SKM-1 (cell line): ENCODE measurements around the gene TTC4.

ENCODE experiments used
- DNase-seq: peaks from one replicate; lab custom pipeline; 2025; ENCODE audit not compliant: unreplicated experiment; lab: John Stamatoyannopoulos, UW

The TTC4 gene

DNA sequence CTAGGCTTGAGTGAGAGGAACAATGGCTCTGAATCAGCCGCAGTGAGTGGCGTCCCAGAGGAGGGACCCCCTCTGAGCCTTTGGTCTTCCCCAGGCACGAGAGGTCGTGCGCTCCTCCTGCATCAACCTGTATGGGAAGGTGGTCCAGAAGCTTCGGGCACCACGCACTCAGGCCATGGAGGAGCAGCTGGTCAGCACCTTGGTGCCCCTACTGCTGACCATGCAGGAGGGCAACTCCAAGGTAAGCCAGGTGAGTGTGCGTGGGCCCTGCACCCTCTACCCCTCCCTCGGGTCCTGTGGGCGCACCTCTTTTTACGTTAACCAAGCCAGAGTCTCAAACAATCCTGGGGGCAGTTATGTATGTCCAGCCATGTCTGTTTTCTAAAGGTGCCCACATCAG is 13.7 kb upstream of the TTC4 start:
- DNase-seq, result no peak

DNA sequence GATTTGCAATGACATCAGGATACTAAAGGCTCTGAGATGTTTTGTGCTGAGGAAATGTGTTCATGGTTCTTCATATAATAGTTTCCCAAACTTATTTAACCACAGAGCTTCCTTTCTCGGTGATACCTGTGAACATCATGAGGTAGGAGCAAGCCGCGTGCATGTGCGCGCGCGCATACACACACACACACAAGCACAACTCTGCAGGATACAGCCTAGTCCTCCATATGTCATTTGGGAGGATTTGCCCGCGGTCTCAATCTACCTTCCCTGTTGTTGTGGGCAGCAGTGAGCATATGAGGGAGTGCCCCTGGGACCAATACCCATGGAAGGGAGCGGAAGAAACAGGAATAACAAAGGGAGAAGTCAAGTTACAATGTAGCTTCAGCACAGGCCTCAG is 12.2 kb upstream of the TTC4 start:
- DNase-seq, result no peak

DNA sequence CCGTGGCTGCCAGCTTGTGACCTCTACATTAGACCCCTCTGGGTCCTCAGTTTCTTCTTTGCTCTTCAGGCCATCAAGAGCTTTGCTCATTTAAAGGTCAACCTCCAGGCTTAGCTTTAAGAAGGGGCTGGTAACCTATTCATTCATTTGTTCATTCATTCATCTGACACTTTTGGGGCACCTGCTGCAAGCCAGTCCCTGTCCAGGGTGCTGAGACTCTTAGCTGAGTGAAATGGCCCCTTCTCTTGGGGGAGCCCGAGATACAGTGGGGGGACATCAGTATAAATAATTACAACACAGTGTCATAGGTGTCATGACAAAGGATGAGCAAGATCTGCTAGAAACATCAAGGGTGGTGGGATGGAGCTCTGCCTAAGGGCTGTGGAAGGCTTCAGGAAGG is 10.5 kb upstream of the TTC4 start:
- DNase-seq, result no peak

DNA sequence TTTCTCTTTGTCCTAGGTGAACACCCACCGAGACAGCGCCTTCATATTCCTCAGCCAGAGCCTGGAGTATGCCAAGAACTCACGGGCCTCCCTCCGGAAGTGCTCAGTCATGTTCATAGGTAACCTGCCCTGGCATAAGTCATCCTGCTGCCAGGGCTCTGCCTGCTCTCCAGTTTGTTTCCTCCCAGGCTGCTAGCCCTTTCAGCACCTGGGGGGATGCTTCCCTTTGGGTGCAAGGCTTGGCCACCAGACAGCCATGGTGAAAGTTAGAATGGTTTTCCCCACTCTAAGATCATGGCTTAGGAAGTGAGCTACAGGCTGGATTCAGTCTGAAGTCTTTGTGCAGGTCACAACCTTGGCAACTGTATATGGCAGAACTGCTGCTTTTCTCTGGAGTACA is 9.2 kb upstream of the TTC4 start:
- no peak for DNase-seq

DNA sequence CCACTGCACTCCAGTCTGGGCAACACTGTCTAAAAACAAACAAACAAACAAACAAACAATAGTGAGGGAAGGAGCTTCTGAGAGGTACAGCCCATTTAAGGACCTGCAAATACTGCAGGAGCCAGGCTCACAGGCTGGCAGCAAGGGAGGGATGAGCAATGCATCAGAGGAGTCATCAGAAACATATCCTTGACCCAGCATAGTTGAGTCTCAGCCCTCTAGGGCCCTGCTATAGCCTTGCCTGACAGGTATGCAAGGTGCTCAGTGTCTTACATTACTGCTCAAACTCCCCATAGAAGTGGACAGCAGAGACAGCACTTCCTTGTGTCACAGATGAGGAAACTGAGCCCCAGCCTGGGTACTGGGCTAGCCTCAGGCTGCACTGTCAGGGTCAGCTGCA is 7.3 kb upstream of the TTC4 start:
- DNase-seq, result no peak

DNA sequence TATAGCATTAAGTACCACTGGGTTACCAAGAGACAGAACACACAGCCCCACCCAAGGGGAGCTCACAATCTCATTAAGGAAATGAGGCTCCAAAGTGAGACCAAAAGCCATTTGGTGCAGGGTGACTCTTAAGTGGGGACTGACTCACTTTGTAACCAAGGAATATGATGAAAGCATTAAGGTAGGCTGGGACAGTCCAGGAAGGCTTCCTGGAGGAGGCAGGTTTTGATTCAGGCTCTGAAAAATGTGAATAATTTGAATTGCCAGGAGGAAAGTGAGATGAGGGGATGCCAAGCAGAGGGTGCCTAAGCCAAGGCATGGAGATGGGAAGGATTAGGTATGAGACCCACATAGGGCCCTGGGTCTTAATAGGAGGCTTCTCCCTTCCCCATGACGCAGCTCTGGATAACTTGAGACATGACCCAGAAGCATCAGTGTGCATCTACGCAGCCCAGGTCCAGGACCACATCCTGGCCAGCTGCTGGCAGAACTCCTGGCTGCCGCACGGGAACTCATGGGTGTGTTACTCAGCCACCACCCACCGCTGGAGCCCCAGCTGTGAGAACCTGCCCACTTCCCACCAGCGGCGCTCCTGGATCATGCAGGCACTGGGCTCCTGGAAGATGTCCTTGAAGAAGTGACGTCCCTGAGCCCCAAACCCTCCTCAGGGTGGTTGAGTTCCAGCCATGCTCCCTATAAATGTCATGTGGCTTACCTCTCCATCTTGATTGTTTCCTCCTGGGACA is 5.9 kb upstream of the TTC4 start:
- no peak for DNase-seq

DNA sequence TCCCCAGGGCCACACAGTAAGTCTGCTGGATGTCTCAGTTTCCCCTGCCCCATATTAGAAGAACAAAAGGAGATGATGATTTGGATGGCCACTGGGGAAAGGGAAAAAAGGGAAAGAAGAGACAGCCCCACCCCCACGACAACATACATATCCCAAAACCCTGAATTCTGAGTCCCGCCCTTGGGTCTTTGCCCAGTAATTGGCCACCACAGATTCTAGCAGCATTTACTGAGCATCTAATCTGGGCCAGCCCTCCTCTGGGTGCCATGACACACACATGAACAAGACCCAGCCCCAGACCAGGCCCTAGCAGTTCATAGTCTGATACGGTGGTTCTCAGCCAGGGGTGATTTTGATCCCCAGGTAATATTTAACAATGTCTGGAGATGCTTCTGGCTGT is 5.2 kb upstream of the TTC4 start:
- DNase-seq, result no peak

DNA sequence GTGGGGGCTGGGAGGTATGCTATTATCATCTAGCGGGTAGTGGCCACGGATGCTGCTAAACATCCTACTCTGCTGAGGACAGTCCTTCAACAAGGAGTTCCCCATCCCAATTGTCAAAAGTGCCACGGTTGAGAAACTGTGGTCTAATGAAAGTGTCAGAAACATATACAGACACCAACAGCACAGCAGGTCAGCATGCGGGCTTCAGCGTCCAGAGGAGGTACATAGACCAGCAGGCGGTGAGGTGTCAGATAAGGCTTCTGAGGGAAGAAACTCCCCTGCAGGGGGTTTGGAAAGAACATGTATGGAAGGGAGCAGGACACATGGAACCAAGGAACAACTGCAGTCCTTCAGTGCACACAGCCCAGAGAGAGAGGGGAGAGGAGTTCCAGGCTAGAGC is 4.8 kb upstream of the TTC4 start:
- no peak for DNase-seq

DNA sequence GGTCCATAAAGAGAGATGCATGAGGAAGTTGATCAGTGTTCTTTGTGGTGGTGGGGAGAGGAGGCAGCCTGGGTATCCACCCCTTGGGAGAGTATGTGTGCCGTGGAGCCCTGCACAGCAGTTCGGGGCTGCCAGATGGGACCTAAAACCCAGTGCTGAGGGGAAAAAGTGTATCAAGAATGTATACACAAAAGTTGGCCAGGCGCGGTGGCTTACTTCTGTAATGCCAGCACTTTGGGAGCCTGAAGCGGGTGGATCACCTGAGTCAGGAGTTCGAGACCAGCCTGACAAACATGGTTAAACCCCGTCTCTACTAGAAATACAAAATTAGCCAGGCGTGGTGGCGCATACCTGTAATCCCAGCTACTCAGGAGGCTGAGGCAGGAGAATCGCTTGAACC is 4.1 kb upstream of the TTC4 start:
- no peak for DNase-seq

DNA sequence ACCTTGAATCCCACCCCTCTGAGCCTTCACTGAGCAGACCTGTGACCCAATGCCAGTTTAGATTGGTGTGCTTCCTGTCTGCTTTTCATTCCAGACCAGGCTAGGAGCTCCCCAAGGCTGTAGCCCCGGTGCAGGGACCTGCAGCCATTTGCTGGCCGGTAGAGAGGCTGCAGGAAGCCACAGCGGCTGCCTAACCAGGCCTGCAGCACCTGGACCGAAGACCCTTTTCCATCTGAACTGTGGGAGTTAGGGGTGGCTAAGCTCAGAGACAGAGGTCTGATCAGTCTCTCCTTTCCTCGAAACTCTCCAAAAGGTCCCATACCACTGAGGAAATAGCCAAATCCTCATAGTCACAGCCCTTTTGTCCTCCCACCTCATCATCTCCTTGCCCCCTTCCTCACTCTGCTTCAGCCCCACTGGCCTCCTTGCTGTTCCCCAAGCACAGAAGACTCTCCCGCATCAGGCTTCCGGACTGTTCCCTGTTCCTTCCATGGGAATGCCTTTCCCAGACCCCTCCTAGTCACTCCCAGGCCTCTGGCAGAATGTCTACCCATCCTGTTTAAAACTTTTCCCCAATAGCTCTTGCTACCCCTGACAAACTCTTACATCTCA is 674 bp upstream of the TTC4 start:
- no peak for DNase-seq

DNA sequence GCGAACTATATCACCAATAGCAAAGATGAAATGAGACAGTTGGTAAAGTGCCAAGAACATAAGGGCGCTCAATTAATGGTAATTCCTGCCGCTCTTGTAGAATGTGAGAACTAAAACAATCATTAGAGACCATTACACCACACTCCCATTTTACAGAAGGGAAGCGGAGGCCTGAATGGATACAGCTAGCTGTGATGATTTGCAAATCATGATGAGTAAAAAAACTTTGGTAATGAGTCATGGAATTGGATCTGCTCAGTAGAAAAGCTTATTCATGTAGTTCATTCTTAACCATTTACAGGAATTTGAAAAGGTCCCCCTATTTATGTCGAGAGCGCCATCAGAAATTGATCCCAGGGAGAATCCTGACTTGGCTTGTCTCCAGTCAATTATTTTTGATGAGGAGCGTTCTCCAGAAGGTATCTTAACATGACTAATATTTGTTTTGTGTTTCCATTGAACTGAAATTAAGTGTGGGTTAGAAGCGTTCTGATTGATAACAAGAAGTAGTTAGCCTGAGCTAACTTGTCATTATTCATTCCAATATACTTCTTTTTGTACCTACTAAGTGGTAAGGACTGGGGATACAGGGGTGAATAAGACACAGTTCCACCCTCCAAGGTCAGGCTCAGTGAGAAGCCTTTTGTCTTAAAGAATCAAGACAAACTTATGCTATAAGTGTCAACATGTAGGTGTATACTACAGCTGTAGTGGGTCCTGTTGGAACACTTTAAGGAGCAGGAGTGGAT is 812 bp downstream of the TTC4 start:
- DNase-seq, result no peak

DNA sequence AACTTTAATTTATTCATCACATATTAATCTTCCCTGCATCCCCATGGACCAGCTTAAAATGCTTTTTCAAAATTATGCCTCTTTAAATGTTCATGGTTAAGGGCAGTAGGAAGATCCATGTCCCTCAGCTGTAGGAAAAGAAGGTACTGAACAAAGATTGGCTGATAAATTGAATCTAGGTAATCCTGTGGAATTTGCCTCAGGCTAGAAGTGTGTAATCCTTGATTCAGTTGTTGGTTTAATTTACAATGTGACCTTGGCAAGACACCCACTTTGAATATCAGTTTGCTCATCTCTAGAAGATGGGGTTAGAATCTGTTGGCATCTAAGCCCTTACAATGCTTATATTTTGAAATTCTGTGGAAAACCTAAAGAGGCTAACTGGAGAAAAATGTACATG is 6.1 kb downstream of the TTC4 start:
- no peak for DNase-seq

DNA sequence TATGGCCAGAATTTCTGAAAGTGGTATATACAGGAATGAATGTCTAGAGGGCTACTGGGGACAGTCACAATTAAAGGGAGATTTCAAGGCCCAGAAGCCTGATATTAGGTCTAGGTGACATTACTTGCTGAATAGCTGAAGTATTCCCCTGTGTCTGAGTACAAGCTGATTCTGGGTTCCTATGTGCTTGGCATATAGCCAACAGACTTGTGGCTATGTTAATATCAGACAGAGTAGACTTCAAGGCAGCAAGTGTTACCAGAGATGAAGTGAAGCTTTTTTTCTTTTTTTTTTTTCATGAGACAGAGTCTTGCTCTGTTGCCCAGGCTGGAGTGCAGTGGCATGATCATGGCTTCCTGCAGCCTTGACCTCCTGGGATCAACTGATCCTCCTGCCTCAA is 8.3 kb downstream of the TTC4 start:
- DNase-seq, result no peak

DNA sequence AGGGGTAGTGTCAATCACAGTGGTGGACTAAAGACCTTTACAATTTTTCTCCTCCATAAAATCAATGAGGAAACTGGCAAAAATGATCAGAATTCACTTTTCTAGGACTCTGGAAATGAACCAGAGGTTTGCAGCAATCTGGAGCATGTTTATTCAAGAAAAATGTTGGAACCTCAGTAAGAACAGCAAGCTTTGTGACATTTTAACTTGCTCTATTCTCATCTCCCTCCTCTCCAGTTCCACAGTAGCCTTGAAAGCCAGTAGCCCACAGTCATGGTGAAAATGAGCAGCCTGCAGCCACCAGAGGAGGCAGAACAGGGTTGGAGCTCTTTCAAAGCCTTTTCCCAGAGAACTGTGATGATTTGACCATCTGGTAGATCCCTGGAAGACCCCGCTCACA is 9.1 kb downstream of the TTC4 start:
- no peak for DNase-seq

DNA sequence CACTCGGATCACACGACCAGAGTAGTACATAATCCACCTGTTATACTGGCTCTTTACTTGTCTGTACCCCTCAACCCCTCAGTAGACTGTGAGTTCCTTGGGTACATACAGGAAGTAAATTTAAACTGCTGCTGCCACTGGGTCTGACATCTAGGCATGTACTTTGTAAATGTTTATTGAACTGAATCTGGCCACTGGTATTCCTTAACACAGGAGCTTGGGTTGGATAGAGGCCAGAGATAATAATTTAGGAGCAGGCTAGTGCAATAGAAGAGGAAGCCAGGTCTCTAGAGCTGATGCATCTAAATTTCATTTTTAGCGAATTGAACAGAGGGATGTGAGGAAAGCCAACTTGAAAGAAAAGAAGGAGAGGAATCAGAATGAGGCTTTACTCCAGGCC is 12.4 kb downstream of the TTC4 start:
- no peak for DNase-seq

DNA sequence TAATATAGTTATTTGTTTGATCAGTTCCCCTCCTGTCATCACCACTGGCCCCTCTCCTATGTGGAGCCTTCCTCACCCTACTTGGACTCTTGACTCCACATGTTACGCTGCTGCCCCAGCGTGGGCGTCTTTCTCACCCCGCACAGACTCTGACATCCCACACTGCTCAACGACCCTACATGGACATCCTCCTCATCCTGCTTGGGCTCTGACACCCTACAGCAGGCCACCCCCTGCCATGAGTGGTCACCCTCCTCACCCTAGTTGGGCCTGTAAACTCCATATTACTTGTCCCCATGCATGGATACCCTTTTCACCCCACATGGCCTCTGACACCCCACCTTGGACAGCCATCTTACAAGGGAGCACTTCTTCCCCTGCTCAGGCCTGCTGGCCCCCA is 21.0 kb downstream of the TTC4 start:
- DNase-seq, result no peak

DNA sequence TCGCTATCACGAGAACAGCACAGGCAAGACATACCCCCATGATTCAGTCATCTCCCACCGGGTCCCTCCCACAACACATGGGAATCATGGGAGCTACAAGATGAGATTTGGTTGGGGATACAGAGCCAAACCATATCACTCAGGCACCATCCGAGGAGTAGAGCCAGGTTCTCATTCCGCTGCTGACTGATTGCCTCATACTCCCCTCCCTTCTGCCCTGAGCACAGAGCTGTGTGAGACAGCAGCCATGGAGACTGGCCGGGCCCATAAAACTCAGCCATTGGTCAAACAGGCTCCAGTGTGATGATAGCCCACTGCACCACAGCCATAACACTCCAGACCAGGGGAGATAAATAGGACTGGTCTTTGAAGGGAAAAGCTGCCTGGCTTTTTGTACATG is 22.6 kb downstream of the TTC4 start:
- DNase-seq, result no peak

DNA sequence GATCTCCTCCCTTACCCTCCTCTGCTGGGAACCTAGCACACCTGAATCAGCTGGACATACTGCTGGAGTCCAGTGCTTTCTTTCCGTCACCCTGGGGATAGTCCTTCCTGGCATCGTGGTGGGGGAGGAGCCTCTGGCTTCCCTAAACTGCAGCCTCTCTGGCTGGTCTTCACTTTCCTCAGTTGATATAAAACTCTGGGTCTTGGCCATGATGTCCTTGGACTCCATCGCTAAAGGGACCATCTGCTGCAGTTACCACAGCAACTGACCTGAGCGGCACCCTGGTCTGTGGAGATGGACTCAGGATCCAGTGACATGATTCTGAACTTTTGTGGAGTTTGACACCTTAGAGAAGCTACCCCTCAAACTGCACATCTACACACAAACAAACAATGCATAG is 25.9 kb downstream of the TTC4 start:
- no peak for DNase-seq

DNA sequence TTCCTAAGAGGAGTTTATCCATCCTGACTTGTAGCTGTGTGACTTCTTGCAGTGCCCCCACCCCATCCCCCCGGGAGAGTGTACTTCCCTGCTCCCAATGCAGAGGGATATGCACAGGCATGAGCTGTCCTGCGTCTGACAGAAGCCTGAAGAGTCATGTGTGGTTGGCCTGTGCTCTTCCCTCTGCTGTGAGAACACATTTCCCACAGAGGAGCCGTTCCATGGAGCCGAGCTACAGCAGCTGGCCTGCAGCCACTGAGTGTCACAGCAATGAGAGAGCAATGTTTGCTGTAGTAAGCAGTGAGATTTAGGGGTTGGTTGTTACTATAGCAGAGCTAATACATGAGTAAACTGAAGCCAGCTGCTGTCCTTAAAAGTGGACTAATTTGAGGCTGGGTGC is 26.6 kb downstream of the TTC4 start:
- no peak for DNase-seq

DNA sequence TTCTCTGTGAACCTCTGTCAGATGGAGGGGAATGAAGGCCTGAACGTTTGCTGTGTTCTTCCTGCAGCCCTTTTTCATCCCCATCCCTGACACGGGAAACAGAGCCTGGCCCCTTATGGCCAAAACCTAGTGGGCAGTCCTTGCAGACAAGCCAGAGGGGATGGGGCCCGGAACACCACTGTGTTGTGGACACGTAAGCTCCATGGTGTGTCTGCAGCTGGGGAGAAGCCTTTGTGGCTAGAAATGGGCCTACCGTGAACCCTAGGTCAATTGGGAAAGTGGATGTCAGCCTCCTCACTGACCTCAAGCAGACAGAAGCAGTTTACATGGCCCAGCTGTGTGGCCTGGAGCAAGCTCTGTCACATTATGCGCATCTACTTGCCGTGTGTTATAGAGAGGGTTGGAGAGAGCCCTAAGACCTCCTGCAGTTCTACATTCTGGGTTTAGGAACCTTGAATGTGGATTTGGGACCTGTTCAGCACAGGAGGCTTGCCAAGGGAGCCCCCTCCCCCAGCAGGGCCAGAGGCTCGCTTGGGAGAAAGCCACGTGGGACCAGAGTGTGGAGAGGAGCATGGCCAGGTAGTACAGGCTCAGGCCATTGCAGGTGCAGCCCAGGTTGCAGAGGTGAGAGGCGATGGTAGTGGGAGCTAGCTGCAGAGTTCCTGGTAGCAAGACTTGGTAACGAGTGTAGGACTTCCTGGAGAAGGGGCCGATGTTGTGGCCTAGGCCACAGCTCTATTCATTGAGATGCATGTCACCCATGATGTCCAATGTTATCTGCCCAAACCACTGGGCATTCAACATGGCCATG is 28.0 kb downstream of the TTC4 start:
- no peak for DNase-seq

DNA sequence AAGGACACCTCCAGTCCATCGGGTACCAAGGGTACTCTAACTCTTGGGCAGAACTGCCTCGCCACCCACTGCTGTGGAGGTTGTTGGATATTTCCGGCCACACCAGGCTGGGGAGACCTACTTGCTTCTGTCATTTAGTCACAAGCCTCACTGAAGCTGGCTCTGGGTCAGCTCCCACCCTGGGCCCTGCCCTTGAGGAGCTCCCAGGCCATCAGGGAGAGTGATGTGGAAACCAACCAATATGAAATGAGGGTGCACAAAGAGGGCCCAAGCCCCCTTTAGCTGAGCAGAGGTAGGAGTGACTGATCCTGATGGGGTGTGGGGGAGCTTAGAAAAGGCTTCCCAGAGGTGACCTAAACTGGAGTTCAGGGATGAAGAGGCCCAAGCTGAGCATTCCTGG is 29.0 kb downstream of the TTC4 start:
- no peak for DNase-seq

DNA sequence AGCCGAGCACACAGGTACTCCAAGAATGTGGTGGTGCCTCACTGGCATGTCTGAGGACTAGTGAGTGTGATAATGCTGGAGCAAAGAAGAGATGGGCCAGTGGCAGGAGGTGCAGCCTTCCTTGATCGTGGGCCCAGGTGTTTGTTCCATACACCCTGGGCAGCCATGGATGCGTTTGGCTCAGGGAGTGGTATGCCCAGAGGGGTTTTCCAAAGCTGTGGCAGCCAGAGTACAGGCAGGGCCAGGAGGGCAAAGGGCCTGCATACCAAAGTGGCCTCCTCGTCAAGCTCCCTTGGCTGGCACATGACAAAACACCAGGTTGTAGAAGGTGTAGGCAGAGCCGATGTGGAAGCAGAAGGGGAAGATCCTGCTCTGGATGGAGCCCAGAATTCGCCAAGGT is 29.6 kb downstream of the TTC4 start:
- DNase-seq, result no peak
